Measurements from ENCODE around the gene RAP2A.

The RAP2A gene

GRCh38 chr13:97403893-97404750 is 29.8 kb upstream of the RAP2A start:
- H3K27me3 ChIP-seq (ENCODE audit: insufficient read depth, poor library complexity, severe bottlenecking) = peaks cover 5% of the 10 kb centered on the region
- no peak overlapping the region for H3K4me3 ChIP-seq (replicated peaks; ENCODE audit: insufficient read depth, low read length)
- TF ChIP-seq GABPA (IDR thresholded peaks at IDR 0.05; ENCODE audit: low read depth) (no peak), POLR2AphosphoS5 (IDR thresholded peaks at IDR 0.05; ENCODE audit: low read depth) (no peak), CTCF (IDR thresholded peaks at IDR 0.05; ENCODE audit: insufficient read depth, low read length) (no peak), SPI1 (IDR thresholded peaks at IDR 0.05; ENCODE audit: borderline replicate concordance, low read depth) (no peak)
- TF ChIP-seq, protein P1, sequence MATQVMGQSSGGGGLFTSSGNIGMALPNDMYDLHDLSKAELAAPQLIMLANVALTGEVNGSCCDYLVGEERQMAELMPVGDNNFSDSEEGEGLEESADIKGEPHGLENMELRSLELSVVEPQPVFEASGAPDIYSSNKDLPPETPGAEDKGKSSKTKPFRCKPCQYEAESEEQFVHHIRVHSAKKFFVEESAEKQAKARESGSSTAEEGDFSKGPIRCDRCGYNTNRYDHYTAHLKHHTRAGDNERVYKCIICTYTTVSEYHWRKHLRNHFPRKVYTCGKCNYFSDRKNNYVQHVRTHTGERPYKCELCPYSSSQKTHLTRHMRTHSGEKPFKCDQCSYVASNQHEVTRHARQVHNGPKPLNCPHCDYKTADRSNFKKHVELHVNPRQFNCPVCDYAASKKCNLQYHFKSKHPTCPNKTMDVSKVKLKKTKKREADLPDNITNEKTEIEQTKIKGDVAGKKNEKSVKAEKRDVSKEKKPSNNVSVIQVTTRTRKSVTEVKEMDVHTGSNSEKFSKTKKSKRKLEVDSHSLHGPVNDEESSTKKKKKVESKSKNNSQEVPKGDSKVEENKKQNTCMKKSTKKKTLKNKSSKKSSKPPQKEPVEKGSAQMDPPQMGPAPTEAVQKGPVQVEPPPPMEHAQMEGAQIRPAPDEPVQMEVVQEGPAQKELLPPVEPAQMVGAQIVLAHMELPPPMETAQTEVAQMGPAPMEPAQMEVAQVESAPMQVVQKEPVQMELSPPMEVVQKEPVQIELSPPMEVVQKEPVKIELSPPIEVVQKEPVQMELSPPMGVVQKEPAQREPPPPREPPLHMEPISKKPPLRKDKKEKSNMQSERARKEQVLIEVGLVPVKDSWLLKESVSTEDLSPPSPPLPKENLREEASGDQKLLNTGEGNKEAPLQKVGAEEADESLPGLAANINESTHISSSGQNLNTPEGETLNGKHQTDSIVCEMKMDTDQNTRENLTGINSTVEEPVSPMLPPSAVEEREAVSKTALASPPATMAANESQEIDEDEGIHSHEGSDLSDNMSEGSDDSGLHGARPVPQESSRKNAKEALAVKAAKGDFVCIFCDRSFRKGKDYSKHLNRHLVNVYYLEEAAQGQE (IDR thresholded peaks at IDR 0.05; ENCODE audit: insufficient replicate concordance, low read depth) = no peak
- H3K27ac ChIP-seq (replicated peaks) = no peak overlapping the region
- no peak for DNase-seq (ENCODE audit: low read depth in 1 of 2, low spot score in 1 of 2)

DNA sequence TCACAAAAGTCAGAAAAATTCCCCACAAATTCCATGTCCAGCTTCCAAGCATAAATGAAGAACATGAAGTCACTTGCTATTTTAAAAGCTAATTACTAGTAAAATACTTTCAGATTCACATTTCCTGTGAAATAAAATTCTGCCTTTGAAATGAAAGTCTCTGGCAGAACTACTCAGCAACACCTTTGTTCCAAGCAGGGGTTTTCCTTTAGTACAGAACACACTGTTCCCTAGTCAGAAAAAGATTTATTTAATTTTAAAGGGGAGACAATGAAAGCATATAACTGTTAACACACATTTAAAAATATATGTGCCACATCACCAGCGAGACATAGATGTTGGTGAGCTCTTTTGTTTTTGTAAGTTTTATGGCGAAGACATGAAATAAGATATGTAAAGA is 26.4 kb upstream of the RAP2A start:
- TF ChIP-seq POLR2AphosphoS5 (IDR thresholded peaks at IDR 0.05; ENCODE audit: low read depth) = no peak
- Histone ChIP-seq H3K4me3 (replicated peaks; ENCODE audit: insufficient read depth, low read length) (no peak overlapping the region), H3K27me3 (ENCODE audit: insufficient read depth, poor library complexity, severe bottlenecking) (peaks cover 5% of the 10 kb centered on the region), H3K27ac (replicated peaks) (no peak overlapping the region)
- DNase-seq (ENCODE audit: low read depth in 1 of 2, low spot score in 1 of 2) = no peak

DNA sequence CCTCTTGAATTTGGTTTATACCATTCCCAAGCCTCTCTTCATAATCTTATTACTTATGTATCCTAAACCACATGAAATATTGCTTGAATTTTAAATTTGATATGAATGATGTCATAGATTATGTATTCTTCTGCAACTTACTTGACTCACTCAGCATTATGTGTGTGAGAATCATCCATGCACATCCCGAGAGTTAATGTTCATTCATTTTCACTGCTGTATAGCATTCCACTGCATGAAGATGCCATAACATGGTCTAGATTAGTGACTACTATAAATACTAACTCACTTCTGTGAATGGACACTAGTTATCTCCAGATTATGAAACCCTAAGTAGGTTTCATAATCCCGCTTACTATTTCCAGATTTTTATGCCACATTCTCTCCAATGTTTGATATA is 25.0 kb upstream of the RAP2A start:
- no peak overlapping the region for H3K27ac ChIP-seq (replicated peaks)
- peaks cover 2% of the 10 kb centered on the region for H3K27me3 ChIP-seq (ENCODE audit: insufficient read depth, poor library complexity, severe bottlenecking)
- TF ChIP-seq SPI1 (IDR thresholded peaks at IDR 0.05; ENCODE audit: borderline replicate concordance, low read depth) (no peak), CTCF (IDR thresholded peaks at IDR 0.05; ENCODE audit: insufficient read depth, low read length) (no peak), GABPA (IDR thresholded peaks at IDR 0.05; ENCODE audit: low read depth) (no peak), POLR2AphosphoS5 (IDR thresholded peaks at IDR 0.05; ENCODE audit: low read depth) (no peak)
- TF ChIP-seq, protein P1 (IDR thresholded peaks at IDR 0.05; ENCODE audit: insufficient replicate concordance, low read depth) = no peak
- DNase-seq (ENCODE audit: low read depth in 1 of 2, low spot score in 1 of 2) = no peak
- H3K4me3 ChIP-seq (replicated peaks; ENCODE audit: insufficient read depth, low read length) = no peak overlapping the region

GRCh38 chr13:97411984-97412383 is 22.0 kb upstream of the RAP2A start:
- TF ChIP-seq SPI1 (IDR thresholded peaks at IDR 0.05; ENCODE audit: borderline replicate concordance, low read depth) = no peak
- TF ChIP-seq CTCF (IDR thresholded peaks at IDR 0.05; ENCODE audit: insufficient read depth, low read length) = no peak
- no peak for TF ChIP-seq POLR2AphosphoS5 (IDR thresholded peaks at IDR 0.05; ENCODE audit: low read depth)
- no peak for TF ChIP-seq GABPA (IDR thresholded peaks at IDR 0.05; ENCODE audit: low read depth)
- TF ChIP-seq, protein P1 (IDR thresholded peaks at IDR 0.05; ENCODE audit: insufficient replicate concordance, low read depth) = no peak
- no peak overlapping the region for H3K4me3 ChIP-seq (replicated peaks; ENCODE audit: insufficient read depth, low read length)
- no peak overlapping the region for H3K27ac ChIP-seq (replicated peaks)
- DNase-seq (ENCODE audit: low read depth in 1 of 2, low spot score in 1 of 2) = no peak
- peaks cover 2% of the 10 kb centered on the region for H3K27me3 ChIP-seq (ENCODE audit: insufficient read depth, poor library complexity, severe bottlenecking)
